GM12873 (cell line): ENCODE measurements around the gene TNXB.

Experiments used
- CTCF ChIP-seq: IDR thresholded peaks from 2 replicates; pipeline ENCODE4 v1.5.1; 2012; ENCODE audit warnings: low read depth, mild to moderate bottlenecking, moderate library complexity, low read length, control low read depth; ENCODE audit not compliant: insufficient read depth; ENCODE audit errors: missing control alignments

TNXB gene

GRCh38 chr6:32112431-32112980 lies 3.4 kb upstream of the TNXB start:
- TF ChIP-seq CTCF, result no peak

DNA sequence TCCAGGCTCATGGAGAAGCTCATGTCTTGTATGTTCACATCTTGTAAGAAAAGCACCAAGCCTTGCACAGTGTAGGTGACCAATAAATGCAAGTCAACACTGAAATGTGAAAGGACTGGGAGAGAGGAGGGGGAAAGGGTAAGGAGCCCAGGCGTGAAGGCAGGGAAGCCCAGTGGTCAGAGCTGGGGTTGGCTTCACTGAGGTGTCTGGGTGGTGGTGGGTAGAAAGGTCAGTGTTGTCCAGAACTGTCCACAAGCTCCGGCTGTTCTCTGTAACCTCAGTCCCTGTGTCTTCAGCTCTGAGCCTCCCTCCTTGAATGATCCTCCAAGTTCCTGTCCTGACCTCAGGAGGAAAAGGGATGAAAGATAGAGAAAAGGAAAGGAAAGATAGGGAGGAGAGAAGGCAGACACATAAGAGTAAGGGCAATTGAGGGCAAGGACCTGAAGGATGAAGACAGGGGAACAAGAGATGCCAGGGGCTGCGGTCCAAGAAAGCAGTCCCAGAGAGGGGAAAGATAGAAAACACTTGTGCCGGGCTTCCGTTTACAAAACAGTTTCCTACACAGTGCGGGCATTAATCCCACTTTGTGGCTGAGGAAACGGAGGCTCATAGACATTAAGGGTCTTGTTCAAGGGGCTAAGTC lies 2.4 kb upstream of the TNXB start:
- TF ChIP-seq CTCF, result no peak

DNA sequence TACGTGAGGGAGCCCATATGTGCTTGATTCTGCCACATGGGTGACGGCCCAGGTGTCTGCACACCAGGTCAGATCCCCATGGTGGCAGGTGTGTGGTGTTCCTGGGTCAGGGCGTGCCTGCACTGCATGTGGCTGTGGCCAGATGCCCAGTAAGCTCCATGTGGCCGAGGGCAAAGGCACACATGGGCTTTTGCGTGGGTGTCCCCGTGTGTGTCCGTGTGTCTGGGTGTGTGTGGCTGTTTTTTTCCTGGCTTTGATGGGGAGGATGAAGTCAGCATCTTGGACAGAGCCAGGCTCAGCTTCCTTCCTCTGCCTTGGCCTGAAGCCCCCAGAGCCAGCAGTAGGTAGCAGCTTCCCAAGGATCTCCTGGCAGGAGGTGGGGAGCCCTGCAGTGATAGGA lies 1.5 kb upstream of the TNXB start:
- no peak for TF ChIP-seq CTCF

DNA sequence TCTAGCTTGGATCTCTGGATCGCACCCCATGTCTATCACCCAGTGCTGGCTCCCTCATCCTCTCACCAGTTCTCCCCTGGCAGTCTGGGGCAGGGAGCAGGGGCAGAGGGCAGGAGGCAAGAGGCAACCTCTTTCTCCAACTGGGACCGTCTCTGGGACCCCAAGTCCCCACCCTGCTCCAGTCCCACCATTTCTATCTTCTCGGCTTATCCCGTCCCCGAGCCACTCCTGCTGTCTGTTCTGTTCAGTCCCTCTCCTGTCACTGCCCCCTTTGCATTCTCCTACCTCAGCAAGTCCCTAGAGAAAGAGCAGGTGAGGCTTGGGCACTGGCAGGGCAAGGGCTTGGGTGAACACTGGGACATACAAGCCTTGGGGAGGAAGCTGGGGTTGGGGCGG lies 625 bp upstream of the TNXB start:
- no peak for TF ChIP-seq CTCF

DNA sequence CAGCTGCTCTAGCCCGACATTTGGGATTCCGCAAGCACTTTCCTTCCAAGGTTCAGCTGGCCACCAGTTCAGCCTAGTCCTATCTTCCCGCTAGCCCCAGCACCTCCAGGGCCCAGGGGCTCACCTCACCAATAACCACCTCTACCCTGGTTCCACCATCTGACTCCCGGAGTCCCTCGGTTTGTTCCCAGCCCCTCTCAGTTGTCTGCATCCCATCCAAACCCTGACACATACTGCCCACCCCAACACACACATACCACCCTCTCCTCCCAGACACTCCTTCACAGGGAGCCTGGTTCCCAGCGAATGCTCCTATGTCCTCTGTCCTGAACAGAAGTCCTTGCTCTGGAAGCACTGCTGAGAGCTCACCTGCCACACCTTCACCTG lies 418 bp downstream of the TNXB start:
- no peak for TF ChIP-seq CTCF

GRCh38 chr6:32108094-32108627 lies 977 bp downstream of the TNXB start:
- no peak for TF ChIP-seq CTCF

GRCh38 chr6:32107406-32107805 lies 1.7 kb downstream of the TNXB start:
- no peak for TF ChIP-seq CTCF
